ENCODE results near the gene KRT5.

- TF ChIP-seq HBP1 (CRISPR knock-in tag; IDR thresholded peaks at IDR 0.05; ENCODE audit: low read depth) (no peak), RBM39 (IDR thresholded peaks at IDR 0.05; ENCODE audit: low read depth, low read length, poor library complexity, severe bottlenecking) (no peak), MAZ (IDR thresholded peaks at IDR 0.05; ENCODE audit: borderline replicate concordance, low read depth, low read length) (no peak), MAZ (CRISPR knock-in tag; IDR thresholded peaks at IDR 0.05; ENCODE audit: low read depth) (no peak), ZSCAN22 (CRISPR knock-in tag; IDR thresholded peaks at IDR 0.05) (no peak), HOXD1 (CRISPR knock-in tag; IDR thresholded peaks at IDR 0.05) (no peak), MTA1 (CRISPR knock-in tag; IDR thresholded peaks at IDR 0.05; ENCODE audit: borderline replicate concordance) (no peak), NFYB (CRISPR knock-in tag; IDR thresholded peaks at IDR 0.05) (no peak), CTCF (CRISPR knock-in tag; IDR thresholded peaks at IDR 0.05) (no peak), EZH2 (conservative IDR thresholded peaks at IDR 0.05; ENCODE audit: low read depth, low read length) (no peak), AFF4 (CRISPR knock-in tag; IDR thresholded peaks at IDR 0.05) (no peak)
Measured at GRCh38 chr12:52552055-52552454, 31.9 kb upstream of the KRT5 start.
